Effector CD8-positive, alpha-beta T cell (primary cell): ENCODE measurements around the gene INPPL1.
"Not testable (repeated sequence)": the region's sequence is repeated elsewhere in the genome, so short reads cannot be mapped to it uniquely, and the experiment has no call there.

Source experiments
- DNase-seq: peaks from one replicate; lab custom pipeline; 2025; lab: John Stamatoyannopoulos, UW
- total RNA-seq, 4 experiments: gene quantifications; one replicate each; lab custom pipeline; 2026; lab: John Stamatoyannopoulos, UW

Gene INPPL1
- total RNA-seq: 124 to 216 (median 181) reads per million in 4 experiments

GRCh38 chr11:72224564-72225410 is at the start of gene INPPL1:
Gene INPPL1 (plus strand): TSS chr11:72224767. CDS start chr11:72224985, 218 bp downstream.
- DNase-seq: no peak

GRCh38 chr11:72177656-72178055 is 46.9 kb upstream of the INPPL1 start:
- no peak for DNase-seq

- no peak for DNase-seq
Measured at GRCh38 chr11:72179049-72179803, 45.3 kb upstream of the INPPL1 start.

- DNase-seq: no peak
Measured at GRCh38 chr11:72179804-72180396, 44.7 kb upstream of the INPPL1 start.

- DNase-seq: not testable (repeated sequence)
Measured at GRCh38 chr11:72180892-72181552, 43.5 kb upstream of the INPPL1 start.

- not testable (repeated sequence) for DNase-seq
Measured at GRCh38 chr11:72181553-72181958, 43.0 kb upstream of the INPPL1 start.

GRCh38 chr11:72188267-72188666 is 36.3 kb upstream of the INPPL1 start:
- no peak for DNase-seq

- DNase-seq: no peak
Measured at GRCh38 chr11:72189455-72190250, 34.9 kb upstream of the INPPL1 start.

- DNase-seq: no peak
Measured at GRCh38 chr11:72190631-72191071, 33.9 kb upstream of the INPPL1 start.

- no peak for DNase-seq
Measured at GRCh38 chr11:72191961-72192381, 32.6 kb upstream of the INPPL1 start, which contains the start of gene FOLR1. Gene FOLR1 (plus strand): TSS chr11:72192140. CDS start chr11:72192174, 34 bp downstream.

GRCh38 chr11:72195518-72196270 is 28.9 kb upstream of the INPPL1 start:
- DNase-seq: no peak

GRCh38 chr11:72201445-72201844 is 23.1 kb upstream of the INPPL1 start:
- DNase-seq: not testable (repeated sequence)

GRCh38 chr11:72202571-72202970 is 22.0 kb upstream of the INPPL1 start:
- DNase-seq: no peak

GRCh38 chr11:72203163-72203562 is 21.4 kb upstream of the INPPL1 start:
- no peak for DNase-seq

GRCh38 chr11:72204886-72205285 is 19.7 kb upstream of the INPPL1 start:
- no peak for DNase-seq

- not testable (repeated sequence) for DNase-seq
Measured at GRCh38 chr11:72206794-72207193, 17.8 kb upstream of the INPPL1 start.

- DNase-seq: no peak
Measured at GRCh38 chr11:72208281-72208680, 16.3 kb upstream of the INPPL1 start.

GRCh38 chr11:72209101-72209500 is 15.5 kb upstream of the INPPL1 start:
- no peak for DNase-seq

- no peak for DNase-seq
Measured at GRCh38 chr11:72216638-72217037, 7.9 kb upstream of the INPPL1 start, which contains the start of gene FOLR2. Gene FOLR2 (plus strand): TSS chr11:72216794. CDS start chr11:72218585, 1,791 bp downstream.

GRCh38 chr11:72217841-72218240 is 6.7 kb upstream of the INPPL1 start:
- DNase-seq: no peak
